ENCODE results near the gene UTP14A. TPM values are rescaled to one million over a fixed set of nuclear protein-coding genes. Genes with fewer than 3 reads are reported as not detected.

Gene UTP14A
- total and polyA plus RNA-seq, 2 donors (not counting 3 experiments of a cell fraction or from before 2014, with no cell fraction given) = 6.5 to 27.7 TPM

DNA sequence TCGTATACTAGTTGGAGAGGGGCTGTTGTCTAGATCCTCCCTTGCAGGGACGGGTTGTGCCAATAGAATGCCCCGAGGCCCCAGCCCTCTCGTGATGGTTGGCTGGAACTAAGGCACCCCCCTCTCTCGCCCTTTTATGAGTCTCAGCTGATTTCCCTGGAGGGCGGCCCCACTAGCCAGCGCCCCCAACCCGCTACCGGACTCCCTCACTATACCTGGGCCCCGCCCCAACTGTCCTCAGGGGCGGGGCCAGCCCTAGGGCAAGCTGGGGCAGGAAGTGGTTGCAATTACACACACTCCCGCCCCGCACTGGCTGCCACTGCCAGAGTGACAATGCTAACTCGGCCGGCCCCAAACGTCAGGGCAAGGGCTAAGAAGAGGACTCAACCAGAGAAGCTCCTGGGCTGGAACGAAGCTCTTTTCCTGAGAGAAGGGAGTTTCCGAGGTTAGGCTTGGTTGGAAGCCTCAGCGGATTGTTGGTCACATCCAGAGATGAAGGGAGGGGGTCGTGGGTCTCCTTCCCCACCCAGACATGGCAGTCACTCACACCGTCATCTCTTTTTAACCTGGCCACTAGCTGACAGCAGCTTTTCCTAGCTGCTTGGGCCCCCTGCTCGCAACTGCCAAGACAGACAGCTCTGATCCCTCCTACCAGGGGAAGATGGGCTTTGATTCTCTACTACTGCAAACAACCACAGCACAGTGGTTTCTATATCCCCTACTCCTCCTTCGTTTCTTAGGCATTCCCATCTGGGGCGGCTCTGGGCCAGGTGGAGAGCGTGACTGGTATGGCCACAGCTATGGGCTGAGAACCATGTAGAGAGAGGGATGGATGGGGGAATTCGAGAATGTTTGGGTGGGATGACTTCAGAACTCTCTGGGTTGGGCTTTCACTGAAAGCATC lies 55.5 kb downstream of the UTP14A start:
- no peaks in the 10 kb centered on the region for H3K36me3 ChIP-seq (ENCODE audit: control insufficient read depth in 2 of 2, extremely low read depth in 1 of 2, insufficient read depth in 2 of 2, low read length in 2 of 2)
- H3K27me3 ChIP-seq (ENCODE audit: control insufficient read depth in 2 of 2, insufficient read depth in 2 of 2, low read length in 2 of 2) = no peaks in the 10 kb centered on the region
- POLR2A ChIA-PET = interaction anchor here (0.6 kb wide), 1 partner anchor 17 kb away, joined by 8 read pairs; no protein-coding TSS in a partner anchor
- no peak overlapping the region for H3K4me3 ChIP-seq (replicated peaks in 1 of 3; ENCODE audit: insufficient read depth in 1 of 3, low read depth in 1 of 3, low read length in 3 of 3)
- H3K27ac ChIP-seq (ENCODE audit: insufficient read depth, low read depth, low read length) = no peak overlapping the region
- no TSS peak for BruUV-seq (replicated peaks)
- no peak for DNase-seq (ENCODE audit: low read depth, low spot score)
- H3K4me2 ChIP-seq (ENCODE audit: insufficient read depth, low read length) = no peak overlapping the region
- H3K9me3 ChIP-seq (replicated peaks; ENCODE audit: control insufficient read depth, insufficient read depth, low read length) = no peaks in the 10 kb centered on the region
- intact Hi-C loops (cut with micrococcal nuclease) = no loop called here
- CTCF ChIA-PET = no interaction called here
- H4K20me1 ChIP-seq (replicated peaks; ENCODE audit: control insufficient read depth, extremely low read depth, insufficient read depth, low read length) = no peaks in the 10 kb centered on the region
- no peaks in the 10 kb centered on the region for H3K9me1 ChIP-seq (replicated peaks; ENCODE audit: control insufficient read depth, extremely low read depth, insufficient read depth, low read length)
- H3K9ac ChIP-seq (replicated peaks; ENCODE audit: extremely low read depth, insufficient read depth, low read length) = no peak overlapping the region
- FAIRE-seq = peak; percentile 55
- H3K79me2 ChIP-seq (ENCODE audit: control insufficient read depth, insufficient read depth, low read length) = no peaks in the 10 kb centered on the region
- no peak overlapping the region for H2AFZ ChIP-seq (ENCODE audit: low read depth, low read length)
- H3K4me1 ChIP-seq (ENCODE audit: control insufficient read depth, extremely low read depth, insufficient read depth, low read length) = peaks cover 9% of the 10 kb centered on the region
- no peak for TF ChIP-seq FOS (IDR thresholded peaks at IDR 0.05; ENCODE audit: borderline replicate concordance, insufficient read depth, low read length)
- no peak for TF ChIP-seq GATA2 (IDR thresholded peaks at IDR 0.05; ENCODE audit: insufficient read depth, insufficient read length, low read depth, low read length)
- no peak for TF ChIP-seq EZH2 (IDR thresholded peaks at IDR 0.05; ENCODE audit: borderline replicate concordance, low read depth, low read length, severe bottlenecking)
- no peak for TF ChIP-seq JUN (IDR thresholded peaks at IDR 0.05; ENCODE audit: borderline replicate concordance, insufficient read depth, insufficient read length, low read depth)
- dilution Hi-C loops (cut with MboI; ENCODE audit: extremely low pct_ligation_motif_present, low sequenced_read_pairs) = no loop called here

DNA sequence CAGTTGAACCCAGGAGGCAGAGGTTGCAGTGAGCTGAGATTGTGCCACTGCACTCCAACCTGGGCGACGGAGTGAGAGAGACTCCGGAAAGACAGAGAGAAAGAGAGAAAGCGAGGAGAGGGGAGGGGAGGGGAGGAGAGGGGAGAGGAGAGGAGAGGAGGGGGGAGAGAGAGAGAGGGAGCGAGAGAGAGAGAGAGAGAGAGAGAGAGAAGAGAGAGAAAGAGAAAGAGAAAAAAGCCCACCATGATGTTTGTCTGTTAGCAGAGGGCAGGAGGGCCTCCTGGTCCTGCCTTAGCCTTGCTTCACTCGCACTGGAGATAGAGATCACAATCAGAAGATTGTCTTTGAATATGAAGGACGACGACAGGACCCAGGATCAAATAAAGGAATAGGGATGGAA lies 57.8 kb downstream of the UTP14A start:
- H3K9me3 ChIP-seq (replicated peaks; ENCODE audit: control insufficient read depth, insufficient read depth, low read length) = no peaks in the 10 kb centered on the region
- ChIA-PET POLR2A (no interaction called here), CTCF (no interaction called here)
- no peak overlapping the region for H3K27ac ChIP-seq (ENCODE audit: insufficient read depth, low read depth, low read length)
- TF ChIP-seq EZH2 (IDR thresholded peaks at IDR 0.05; ENCODE audit: borderline replicate concordance, low read depth, low read length, severe bottlenecking) (no peak), MYC (IDR thresholded peaks at IDR 0.05; ENCODE audit: low read depth, low read length) (no peak), POLR2A (IDR thresholded peaks at IDR 0.05; ENCODE audit: low read depth, low read length) (no peak), JUN (IDR thresholded peaks at IDR 0.05; ENCODE audit: borderline replicate concordance, insufficient read depth, insufficient read length, low read depth) (no peak), GATA2 (IDR thresholded peaks at IDR 0.05; ENCODE audit: insufficient read depth, insufficient read length, low read depth, low read length) (no peak), MAX (IDR thresholded peaks at IDR 0.05; ENCODE audit: insufficient read depth, insufficient read length) (no peak), POLR2AphosphoS5 (IDR thresholded peaks at IDR 0.05; ENCODE audit: insufficient read depth, low read depth, low read length) (no peak), FOS (IDR thresholded peaks at IDR 0.05; ENCODE audit: borderline replicate concordance, insufficient read depth, low read length) (no peak)
- TF ChIP-seq, protein P1, sequence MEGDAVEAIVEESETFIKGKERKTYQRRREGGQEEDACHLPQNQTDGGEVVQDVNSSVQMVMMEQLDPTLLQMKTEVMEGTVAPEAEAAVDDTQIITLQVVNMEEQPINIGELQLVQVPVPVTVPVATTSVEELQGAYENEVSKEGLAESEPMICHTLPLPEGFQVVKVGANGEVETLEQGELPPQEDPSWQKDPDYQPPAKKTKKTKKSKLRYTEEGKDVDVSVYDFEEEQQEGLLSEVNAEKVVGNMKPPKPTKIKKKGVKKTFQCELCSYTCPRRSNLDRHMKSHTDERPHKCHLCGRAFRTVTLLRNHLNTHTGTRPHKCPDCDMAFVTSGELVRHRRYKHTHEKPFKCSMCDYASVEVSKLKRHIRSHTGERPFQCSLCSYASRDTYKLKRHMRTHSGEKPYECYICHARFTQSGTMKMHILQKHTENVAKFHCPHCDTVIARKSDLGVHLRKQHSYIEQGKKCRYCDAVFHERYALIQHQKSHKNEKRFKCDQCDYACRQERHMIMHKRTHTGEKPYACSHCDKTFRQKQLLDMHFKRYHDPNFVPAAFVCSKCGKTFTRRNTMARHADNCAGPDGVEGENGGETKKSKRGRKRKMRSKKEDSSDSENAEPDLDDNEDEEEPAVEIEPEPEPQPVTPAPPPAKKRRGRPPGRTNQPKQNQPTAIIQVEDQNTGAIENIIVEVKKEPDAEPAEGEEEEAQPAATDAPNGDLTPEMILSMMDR (IDR thresholded peaks at IDR 0.05; ENCODE audit: extremely low read depth in 1 of 2, insufficient read depth in 1 of 2, low read depth in 1 of 2, low read length in 2 of 2) = no peak
- DNase-seq (ENCODE audit: low read depth, low spot score) = no peak
- no peak overlapping the region for H3K4me2 ChIP-seq (ENCODE audit: insufficient read depth, low read length)
- H2AFZ ChIP-seq (ENCODE audit: low read depth, low read length) = no peak overlapping the region
- H3K27me3 ChIP-seq (ENCODE audit: control insufficient read depth in 2 of 2, insufficient read depth in 2 of 2, low read length in 2 of 2) = no peaks in the 10 kb centered on the region
- no peak for FAIRE-seq
- no peak overlapping the region for H3K4me3 ChIP-seq (replicated peaks in 1 of 3; ENCODE audit: insufficient read depth in 1 of 3, low read depth in 1 of 3, low read length in 3 of 3)
- no peaks in the 10 kb centered on the region for H3K36me3 ChIP-seq (ENCODE audit: control insufficient read depth in 2 of 2, extremely low read depth in 1 of 2, insufficient read depth in 2 of 2, low read length in 2 of 2)
- H4K20me1 ChIP-seq (replicated peaks; ENCODE audit: control insufficient read depth, extremely low read depth, insufficient read depth, low read length) = no peaks in the 10 kb centered on the region
- H3K4me1 ChIP-seq (ENCODE audit: control insufficient read depth, extremely low read depth, insufficient read depth, low read length) = peaks cover 6% of the 10 kb centered on the region
- no peaks in the 10 kb centered on the region for H3K79me2 ChIP-seq (ENCODE audit: control insufficient read depth, insufficient read depth, low read length)
- no peak overlapping the region for H3K9ac ChIP-seq (replicated peaks; ENCODE audit: extremely low read depth, insufficient read depth, low read length)
- BruUV-seq (replicated peaks) = no TSS peak
- H3K9me1 ChIP-seq (replicated peaks; ENCODE audit: control insufficient read depth, extremely low read depth, insufficient read depth, low read length) = no peaks in the 10 kb centered on the region
- dilution Hi-C loops (cut with MboI; ENCODE audit: extremely low pct_ligation_motif_present, low sequenced_read_pairs) (no loop called here), intact Hi-C loops (cut with micrococcal nuclease) (no loop called here)

Measured in endothelial cell of umbilical vein (primary cell).